ENCODE measurements around the gene PHF21A. TPM values are rescaled to one million over a fixed set of nuclear protein-coding genes. Genes with fewer than 3 reads are reported as not detected.

The PHF21A gene
- polyA plus RNA-seq, 3 donors = 6.2 to 95.2 (median 14.0) TPM

DNA sequence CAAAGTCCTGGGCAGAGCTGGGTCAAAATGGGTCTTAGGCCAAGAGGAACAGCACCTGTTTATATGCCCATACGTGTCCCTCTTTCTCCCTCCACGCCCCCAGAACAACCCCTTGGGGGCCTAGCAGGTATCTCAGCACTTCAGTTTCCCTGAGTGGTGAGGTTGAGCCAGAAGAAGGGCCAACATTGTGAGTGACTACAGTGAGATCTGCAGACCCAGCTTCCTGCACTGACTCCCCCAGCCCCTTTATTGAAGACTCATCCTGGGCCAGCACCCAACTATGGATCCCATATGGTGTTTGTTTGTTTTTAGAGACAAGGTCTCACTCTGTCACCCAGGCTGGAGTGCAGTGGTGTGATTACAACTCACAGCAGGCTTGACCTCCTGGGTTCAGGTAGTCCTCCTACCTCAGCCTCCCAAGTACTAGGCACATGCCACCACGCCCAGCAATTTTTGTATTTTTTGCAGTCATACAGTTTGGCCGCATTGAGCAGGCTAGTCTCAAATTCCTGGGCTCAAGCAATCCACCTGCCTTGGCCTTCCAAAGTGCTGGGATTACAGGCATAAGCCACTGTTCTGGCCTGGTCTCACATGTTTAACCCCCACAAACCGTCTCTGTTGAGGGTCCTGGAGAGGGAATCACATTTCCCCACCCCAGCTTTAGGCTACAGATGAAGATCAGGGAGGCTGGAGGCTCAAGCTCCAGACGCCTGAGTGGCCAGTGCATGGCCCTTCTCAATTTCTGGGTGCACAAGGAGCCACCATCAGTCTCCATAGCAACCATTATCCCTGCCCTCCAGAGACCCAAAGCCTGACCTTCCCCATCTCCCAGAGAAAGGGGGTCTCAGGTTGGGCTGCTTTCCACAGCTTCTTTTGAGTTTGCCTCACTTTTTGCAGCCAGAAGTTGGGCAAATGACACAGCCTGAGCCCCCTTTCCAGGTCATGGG lies 200.4 kb downstream of the PHF21A start:
- Histone ChIP-seq H3K9ac (ENCODE audit: insufficient read depth, low read length, poor library complexity, severe bottlenecking) (no peak overlapping the region), H3K4me3 (replicated peaks in 1 of 3; ENCODE audit: low read depth in 2 of 3, low read length in 3 of 3) (no peak overlapping the region), H3K27me3 (ENCODE audit: control insufficient read depth in 2 of 2, insufficient read depth in 2 of 2, low read length in 2 of 2) (peaks cover 6 to 23% of the 10 kb centered on the region in 2 donors), H3K4me1 (ENCODE audit: control insufficient read depth in 1 of 2, insufficient read depth in 2 of 2, low read length in 2 of 2) (peaks cover 20 to 35% of the 10 kb centered on the region in 2 donors), H3K36me3 (replicated peaks in 1 of 2; ENCODE audit: control insufficient read depth in 1 of 2, insufficient read depth in 2 of 2, low read length in 2 of 2) (peaks cover 4 to 7% of the 10 kb centered on the region in 2 donors), H3K27ac (ENCODE audit: low read depth in 1 of 2, low read length in 2 of 2) (no peak overlapping the region), H3K9me3 (replicated peaks in 1 of 2; ENCODE audit: control insufficient read depth in 1 of 2, insufficient read depth in 1 of 2, low read length in 2 of 2) (no peaks in the 10 kb centered on the region), H3K79me2 (ENCODE audit: insufficient read depth, low read length) (peaks cover 18% of the 10 kb centered on the region), H3K4me2 (replicated peaks; ENCODE audit: extremely low read depth, low read length, poor library complexity, severe bottlenecking) (no peak overlapping the region), H2AFZ (ENCODE audit: insufficient read depth, low read depth, low read length, poor library complexity, severe bottlenecking) (no peak overlapping the region), H4K20me1 (ENCODE audit: insufficient read depth, low read length) (peaks cover 7% of the 10 kb centered on the region)
- 96% methylated on average over 3 of the region's 6 CpGs for WGBS (ENCODE audit: insufficient coverage)
- H3K4me3 Mint-ChIP-seq = peak overlapping the region in 1 of 2 donors; percentile 81
- intact Hi-C loops (cut with micrococcal nuclease) = no loop called here
- H3K4me1 Mint-ChIP-seq = peaks cover 35% of the 10 kb centered on the region
- H3K27me3 Mint-ChIP-seq (ENCODE audit: low read depth in 3 of 3) = peaks cover 19 to 35% (median 34%) of the 10 kb centered on the region in 3 donors
- peaks cover 10 to 16% of the 10 kb centered on the region in 2 donors for H3K36me3 Mint-ChIP-seq
- TF ChIP-seq CTCF (IDR thresholded peaks at IDR 0.05) = no peak
- H3K9me3 Mint-ChIP-seq = peaks cover 0 to 10% (median 6%) of the 10 kb centered on the region in 7 donors
- no peak overlapping the region for H3K27ac Mint-ChIP-seq
- no peak for DNase-seq

DNA sequence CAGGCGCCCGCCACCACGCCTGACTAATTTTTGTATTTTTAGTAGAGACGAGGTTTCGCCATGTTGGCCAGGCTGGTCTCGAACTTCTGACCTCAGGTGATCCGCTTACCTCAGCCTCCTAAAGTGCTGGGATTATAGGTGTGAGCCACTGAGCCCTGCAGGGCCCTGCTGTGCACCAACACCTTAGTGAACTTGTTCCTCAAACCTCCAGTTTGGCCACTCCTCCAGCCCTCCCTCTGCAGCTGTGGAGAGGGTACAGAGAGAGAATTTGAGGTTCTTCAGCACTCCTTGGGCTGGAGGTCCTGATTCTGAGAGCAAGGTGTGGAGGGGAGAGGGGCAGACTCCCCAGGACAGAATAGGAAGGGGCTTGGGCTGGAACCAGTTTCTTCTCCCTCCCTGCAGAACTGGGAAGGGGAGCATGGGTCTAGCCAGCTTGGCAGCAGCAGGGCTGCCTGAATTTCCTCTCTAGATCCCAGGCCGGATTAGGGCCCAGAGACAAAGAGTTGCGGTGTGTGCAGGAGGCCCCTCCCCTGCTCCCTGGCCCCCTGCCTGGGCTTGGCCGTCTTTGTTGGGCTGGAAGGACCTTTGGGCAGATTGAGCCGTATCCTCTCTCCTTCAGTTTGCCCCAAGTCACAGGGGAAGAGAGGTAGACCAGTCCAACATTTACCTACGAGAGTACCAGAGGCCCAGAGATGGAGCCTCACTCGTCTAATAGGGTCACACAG lies 201.3 kb downstream of the PHF21A start:
- Mint-ChIP-seq H3K4me1 (peaks cover 40% of the 10 kb centered on the region), H3K27me3 (ENCODE audit: low read depth in 3 of 3) (peaks cover 19 to 35% (median 30%) of the 10 kb centered on the region in 3 donors), H3K4me3 (no peak overlapping the region), H3K27ac (peak overlapping the region in 1 of 7 donors; percentile 75), H3K36me3 (peaks cover 19 to 24% of the 10 kb centered on the region in 2 donors), H3K9me3 (peaks cover 0 to 10% (median 6%) of the 10 kb centered on the region in 7 donors)
- Histone ChIP-seq H3K4me2 (replicated peaks; ENCODE audit: extremely low read depth, low read length, poor library complexity, severe bottlenecking) (no peak overlapping the region), H3K4me1 (ENCODE audit: control insufficient read depth in 1 of 2, insufficient read depth in 2 of 2, low read length in 2 of 2) (peaks cover 20 to 35% of the 10 kb centered on the region in 2 donors), H2AFZ (ENCODE audit: insufficient read depth, low read depth, low read length, poor library complexity, severe bottlenecking) (no peak overlapping the region), H3K4me3 (replicated peaks in 1 of 3; ENCODE audit: low read depth in 2 of 3, low read length in 3 of 3) (no peak overlapping the region), H3K27ac (ENCODE audit: low read depth in 1 of 2, low read length in 2 of 2) (no peak overlapping the region), H3K9me3 (replicated peaks in 1 of 2; ENCODE audit: control insufficient read depth in 1 of 2, insufficient read depth in 1 of 2, low read length in 2 of 2) (no peaks in the 10 kb centered on the region), H3K27me3 (ENCODE audit: control insufficient read depth in 2 of 2, insufficient read depth in 2 of 2, low read length in 2 of 2) (peaks cover 6 to 23% of the 10 kb centered on the region in 2 donors), H3K9ac (ENCODE audit: insufficient read depth, low read length, poor library complexity, severe bottlenecking) (no peak overlapping the region), H3K36me3 (replicated peaks in 1 of 2; ENCODE audit: control insufficient read depth in 1 of 2, insufficient read depth in 2 of 2, low read length in 2 of 2) (peaks cover 12 to 15% of the 10 kb centered on the region in 2 donors), H4K20me1 (ENCODE audit: insufficient read depth, low read length) (peaks cover 15% of the 10 kb centered on the region), H3K79me2 (ENCODE audit: insufficient read depth, low read length) (peaks cover 26% of the 10 kb centered on the region)
- no peak for DNase-seq
- no peak for TF ChIP-seq CTCF (IDR thresholded peaks at IDR 0.05)
- intact Hi-C loops (cut with micrococcal nuclease) = loop anchor here (5.0 to 10.0 kb wide), 2 partner anchors 73 to 695 kb away; partner anchors contain the start of genes CRY2 (in 2 of the 2), ATG13 (in 1 of the 2) and HARBI1 (in 1 of the 2)
- WGBS (ENCODE audit: insufficient coverage) = 59% methylated on average over 5 of the region's 13 CpGs

Measured in CD14-positive monocyte (primary cell).